ENCODE results near the gene MAP2K3. TPM values are rescaled to one million over a fixed set of nuclear protein-coding genes. Genes with fewer than 3 reads are reported as not detected.

MAP2K3 gene
- total and polyA plus RNA-seq, 2 of the 8 experiments (the other 6 are each of a cell fraction or from before 2014, with no cell fraction given), result 16.9 to 33.5 TPM

DNA sequence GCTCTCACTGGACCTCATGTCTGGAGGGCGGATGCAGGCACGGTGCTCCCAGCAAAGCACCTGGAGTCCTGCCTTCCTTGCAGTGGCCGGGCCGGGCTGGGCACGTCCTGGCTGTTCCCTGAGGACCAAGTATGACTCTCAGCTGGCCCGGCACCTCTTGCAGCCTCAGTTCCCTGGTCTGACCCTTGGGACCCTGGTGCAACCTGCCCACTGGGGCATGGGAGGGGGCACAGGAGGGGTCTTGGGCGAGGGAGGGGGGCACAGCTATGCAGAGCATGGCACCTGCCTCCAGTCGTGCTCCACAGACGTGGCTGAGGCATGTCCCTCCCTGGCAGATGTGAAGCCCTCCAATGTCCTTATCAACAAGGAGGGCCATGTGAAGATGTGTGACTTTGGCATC is 19.6 kb downstream of the MAP2K3 start:
- H3K36me3 ChIP-seq (ENCODE audit: control insufficient read depth in 2 of 4, insufficient read depth in 4 of 4, low read length in 3 of 4), result peaks cover 0 to 5% (median 2%) of the 10 kb centered on the region in 4 experiments; a peak in 3 of 8 replicates
- no peak overlapping the region for H2BK12ac ChIP-seq (ENCODE audit: low read depth, low read length)
- H2BK15ac ChIP-seq (ENCODE audit: low read length), result peak overlapping the region; percentile 9; the same call in 1 of the 2 replicates
- peaks cover 18 to 54% of the 10 kb centered on the region in 2 experiments for H3K9me3 ChIP-seq (ENCODE audit: insufficient read depth in 2 of 2, low read depth in 1 of 2, low read length in 1 of 2)
- no peaks in the 10 kb centered on the region for H3K79me2 ChIP-seq (ENCODE audit: control insufficient read depth in 1 of 2, insufficient read depth in 2 of 2, low read length in 2 of 2)
- FAIRE-seq, result no peak
- no peak overlapping the region for H3K4me2 ChIP-seq (ENCODE audit: insufficient read depth in 1 of 2, low read depth in 2 of 2, low read length in 2 of 2)
- no peak overlapping the region for H3K4me3 ChIP-seq (ENCODE audit: extremely low read depth in 1 of 4, insufficient read depth in 2 of 4, low read depth in 3 of 4, low read length in 4 of 4)
- ChIA-PET CTCF (ENCODE audit: partially characterized antibody) (no interaction called here), POLR2A (ENCODE audit: partially characterized antibody) (no interaction called here)
- H2BK5ac ChIP-seq (ENCODE audit: low read depth, low read length), result no peak overlapping the region
- H4K91ac ChIP-seq (replicated peaks; ENCODE audit: insufficient read length, low read length), result no peak overlapping the region
- no peak for DNase-seq (ENCODE audit: low read depth in 1 of 2, low spot score in 2 of 2)
- H3K9ac ChIP-seq (replicated peaks in 1 of 4; ENCODE audit: extremely low read depth in 1 of 4, low read depth in 3 of 4, low read length in 3 of 4), result no peak overlapping the region
- no peaks in the 10 kb centered on the region for H3K4me1 ChIP-seq (replicated peaks in 1 of 4; ENCODE audit: control insufficient read depth in 3 of 4, insufficient read depth in 4 of 4, low read length in 3 of 4)
- no peaks in the 10 kb centered on the region for H3K27me3 ChIP-seq (replicated peaks in 1 of 4; ENCODE audit: control insufficient read depth in 3 of 4, extremely low read depth in 1 of 4, insufficient read depth in 3 of 4, low read length in 3 of 4)
- TF ChIP-seq KDM4A (IDR thresholded peaks at IDR 0.05; ENCODE audit: low read depth, low read length, severe bottlenecking) (no peak), SIN3A (conservative IDR thresholded peaks at IDR 0.05 in 1 of 2, IDR thresholded peaks at IDR 0.05 in 1 of 2; ENCODE audit: low read depth in 1 of 2, low read length in 2 of 2) (no peak), GABPA (IDR thresholded peaks at IDR 0.05; ENCODE audit: borderline replicate concordance, insufficient read depth, low read length) (no peak), CBX8 (IDR thresholded peaks at IDR 0.05; ENCODE audit: borderline replicate concordance, low read depth, low read length) (no peak), MAFK (IDR thresholded peaks at IDR 0.05; ENCODE audit: low read depth, low read length) (no peak), EGR1 (IDR thresholded peaks at IDR 0.05; ENCODE audit: borderline replicate concordance, low read depth, low read length) (no peak)
- H4K8ac ChIP-seq (ENCODE audit: extremely low read depth, insufficient read depth, low read length), result no peak overlapping the region
- H4K20me1 ChIP-seq (replicated peaks in 1 of 2; ENCODE audit: control insufficient read depth in 1 of 2, insufficient read depth in 2 of 2, low read length in 2 of 2), result peaks cover 0 to 3% of the 10 kb centered on the region in 2 experiments
- no peak overlapping the region for H3K18ac ChIP-seq (ENCODE audit: extremely low read depth, low read length)
- no peak overlapping the region for H2BK120ac ChIP-seq (replicated peaks; ENCODE audit: low read depth, low read length)
- H3K79me1 ChIP-seq (ENCODE audit: low read depth, low read length), result no peaks in the 10 kb centered on the region
- no peak overlapping the region for H2AK5ac ChIP-seq (ENCODE audit: low read depth, low read length)
- no peak overlapping the region for H3K23ac ChIP-seq (ENCODE audit: insufficient read length)
- H3K27ac ChIP-seq (ENCODE audit: low read depth, low read length), result no peak overlapping the region
- no peak overlapping the region for H2AFZ ChIP-seq (ENCODE audit: low read length)
- 73% methylated on average over 9 of the region's 9 CpGs; no CpG with 5 or more reads in 1 of the 2 experiments for WGBS, 2 experiments (ENCODE audit: extremely low coverage in 1 of 2, insufficient coverage in 1 of 2, insufficient read length in 1 of 2, insufficient replicate concordance in 2 of 2, low coverage in 1 of 2, low lambda C conversion rate in 2 of 2, missing lambda C conversion rate in 1 of 2)
- H3K14ac ChIP-seq (ENCODE audit: insufficient read length), result no peak overlapping the region
- no peak overlapping the region for H2BK20ac ChIP-seq (ENCODE audit: low read length)
- no peak overlapping the region for H3K56ac ChIP-seq (replicated peaks; ENCODE audit: insufficient read length, low read depth, low read length)
- no peak overlapping the region for H4K5ac ChIP-seq (ENCODE audit: insufficient read length, low read depth, low read length)
- no peaks in the 10 kb centered on the region for H3K23me2 ChIP-seq (ENCODE audit: low read depth, low read length)
- H3K4ac ChIP-seq (replicated peaks; ENCODE audit: insufficient read length, low read depth, low read length), result no peak overlapping the region
